ENCODE measurements around the gene RRP15.

Gene RRP15

GRCh38 chr1:218369688-218370511, 84.8 kb downstream of the RRP15 start:
- no peak for TF ChIP-seq GATA2 (IDR thresholded peaks at IDR 0.05; ENCODE audit: low read depth, low read length)
- TF ChIP-seq GATA3 (IDR thresholded peaks at IDR 0.05; ENCODE audit: low read depth, low read length), result no peak

GRCh38 chr1:218371927-218372672, 87.0 kb downstream of the RRP15 start:
- no peak for TF ChIP-seq GATA2 (IDR thresholded peaks at IDR 0.05; ENCODE audit: low read depth, low read length)
- TF ChIP-seq GATA3 (IDR thresholded peaks at IDR 0.05; ENCODE audit: low read depth, low read length), result no peak

- no peak for TF ChIP-seq GATA3 (IDR thresholded peaks at IDR 0.05; ENCODE audit: low read depth, low read length)
- TF ChIP-seq GATA2 (IDR thresholded peaks at IDR 0.05; ENCODE audit: low read depth, low read length), result no peak
These were observed 89.6 kb downstream of the RRP15 start for GRCh38 chr1:218374401-218375353.

- TF ChIP-seq GATA3 (IDR thresholded peaks at IDR 0.05; ENCODE audit: low read depth, low read length), result no peak
- TF ChIP-seq GATA2 (IDR thresholded peaks at IDR 0.05; ENCODE audit: low read depth, low read length), result no peak
These were observed 91.6 kb downstream of the RRP15 start for GRCh38 chr1:218376722-218377121.

DNA sequence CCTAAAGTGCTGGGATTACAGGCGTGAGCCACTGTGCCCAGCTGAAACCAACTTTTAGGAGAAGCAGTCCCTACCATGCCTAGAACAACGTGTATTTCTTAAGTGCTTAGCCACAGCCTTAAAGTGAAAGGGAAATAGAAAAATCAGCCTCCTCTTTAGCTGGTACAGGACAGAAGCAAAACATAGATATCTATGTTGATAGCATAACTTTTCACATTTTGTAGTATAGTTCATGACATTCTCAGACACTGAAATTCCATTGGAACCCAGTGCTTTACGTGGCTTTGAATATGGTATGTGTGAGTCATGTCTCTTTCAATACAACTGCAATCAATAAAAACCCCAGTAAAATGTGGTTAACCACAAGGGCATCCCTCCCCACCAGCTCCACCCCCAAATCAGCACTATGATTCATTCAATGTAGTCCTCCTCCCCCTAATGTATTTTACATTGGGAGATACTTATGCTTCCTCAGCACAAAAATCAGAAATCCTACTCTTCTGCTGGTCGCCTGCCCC, 92.1 kb downstream of the RRP15 start:
- TF ChIP-seq GATA3 (IDR thresholded peaks at IDR 0.05; ENCODE audit: low read depth, low read length), result no peak

DNA sequence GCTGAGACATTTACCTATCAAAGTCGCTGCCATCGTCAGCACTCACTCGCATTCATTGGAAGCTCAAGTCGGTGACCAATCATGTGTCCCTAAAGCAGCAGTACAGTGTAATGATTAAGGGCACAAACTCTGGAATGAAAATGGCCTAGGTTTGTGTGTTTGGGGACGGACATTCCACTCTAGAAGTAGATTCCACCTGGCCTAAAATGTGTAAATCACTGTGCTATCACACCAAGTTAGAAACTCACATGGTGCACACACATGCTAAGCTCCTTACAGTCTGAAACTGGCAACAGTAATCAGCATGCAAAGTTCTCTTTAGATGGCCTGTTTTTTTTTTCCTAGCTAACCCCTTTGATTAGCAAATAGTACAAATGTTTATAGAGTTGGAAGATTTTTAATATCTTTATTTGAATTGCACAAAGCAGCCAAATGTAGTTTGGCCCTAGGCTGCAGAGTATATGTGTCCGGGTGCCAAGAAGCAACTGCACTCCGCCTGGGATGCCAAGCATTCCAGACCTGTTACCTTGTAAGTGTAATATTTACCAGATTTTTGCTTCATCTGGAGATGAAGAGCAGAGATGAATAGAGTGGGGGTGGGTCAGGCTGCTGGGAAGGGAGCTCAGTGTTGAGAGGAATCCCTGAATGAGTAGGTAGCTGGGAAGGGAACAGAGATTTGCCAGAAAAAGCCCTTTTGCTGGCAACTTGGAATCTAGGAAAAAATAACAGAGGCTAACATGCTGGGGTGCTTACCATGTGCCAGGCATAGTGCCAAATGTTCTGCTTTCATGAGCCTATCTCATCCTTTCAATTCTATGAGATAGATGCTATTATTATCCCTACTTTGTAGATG, 95.3 kb downstream of the RRP15 start:
- TF ChIP-seq GATA2 (IDR thresholded peaks at IDR 0.05; ENCODE audit: low read depth, low read length) (no peak; the same call in 1 of the 2 replicates), GATA3 (IDR thresholded peaks at IDR 0.05; ENCODE audit: low read depth, low read length) (no peak)

DNA sequence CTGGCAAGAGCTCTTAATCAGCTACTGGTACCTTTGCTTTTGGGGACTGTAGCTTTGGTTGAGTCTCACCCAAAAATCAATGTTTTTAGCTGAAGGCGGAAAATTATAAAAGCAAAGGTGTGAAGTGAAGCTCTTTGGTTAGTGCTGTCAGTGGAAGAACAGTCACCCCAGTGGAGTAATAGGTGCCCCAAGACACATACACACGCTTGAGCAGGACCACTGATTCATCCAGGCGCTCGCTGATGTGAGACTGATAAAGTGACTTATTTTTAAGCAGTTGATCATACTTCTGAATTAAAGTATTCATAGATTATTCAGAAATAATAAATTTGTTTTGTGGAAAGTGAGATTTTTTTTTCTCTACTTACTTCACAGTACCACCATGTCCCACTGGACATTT, 97.2 kb downstream of the RRP15 start:
- TF ChIP-seq GATA3 (IDR thresholded peaks at IDR 0.05; ENCODE audit: low read depth, low read length) (no peak), GATA2 (IDR thresholded peaks at IDR 0.05; ENCODE audit: low read depth, low read length) (no peak)

- TF ChIP-seq GATA3 (IDR thresholded peaks at IDR 0.05; ENCODE audit: low read depth, low read length) (no peak), GATA2 (IDR thresholded peaks at IDR 0.05; ENCODE audit: low read depth, low read length) (no peak)
These were observed 98.0 kb downstream of the RRP15 start for GRCh38 chr1:218383051-218383450.

- no peak for TF ChIP-seq GATA3 (IDR thresholded peaks at IDR 0.05; ENCODE audit: low read depth, low read length)
- TF ChIP-seq GATA2 (IDR thresholded peaks at IDR 0.05; ENCODE audit: low read depth, low read length), result no peak
These were observed 98.6 kb downstream of the RRP15 start for GRCh38 chr1:218383681-218384080.

DNA sequence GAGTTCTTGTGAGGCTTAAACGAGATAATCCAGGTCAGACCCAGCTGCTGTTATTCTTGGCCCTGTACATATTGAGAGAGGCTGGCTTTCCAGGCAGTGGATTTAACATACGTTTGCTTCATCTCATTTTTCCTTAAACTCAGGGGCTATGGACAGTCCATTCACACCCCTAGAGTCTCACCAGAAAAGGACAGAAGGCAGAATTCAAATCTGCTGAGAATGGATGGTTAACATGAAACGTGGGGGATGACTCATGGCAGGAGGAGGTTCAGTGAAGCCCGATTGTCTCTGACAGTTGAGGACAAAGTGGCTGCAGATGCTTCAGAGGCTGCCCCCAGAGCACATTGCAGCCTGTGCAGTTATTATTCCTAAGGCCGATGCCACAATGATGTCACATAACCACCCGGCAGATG, 99.5 kb downstream of the RRP15 start:
- TF ChIP-seq GATA3 (IDR thresholded peaks at IDR 0.05; ENCODE audit: low read depth, low read length), result no peak
